ENCODE data around the gene ATP13A4.

DNA sequence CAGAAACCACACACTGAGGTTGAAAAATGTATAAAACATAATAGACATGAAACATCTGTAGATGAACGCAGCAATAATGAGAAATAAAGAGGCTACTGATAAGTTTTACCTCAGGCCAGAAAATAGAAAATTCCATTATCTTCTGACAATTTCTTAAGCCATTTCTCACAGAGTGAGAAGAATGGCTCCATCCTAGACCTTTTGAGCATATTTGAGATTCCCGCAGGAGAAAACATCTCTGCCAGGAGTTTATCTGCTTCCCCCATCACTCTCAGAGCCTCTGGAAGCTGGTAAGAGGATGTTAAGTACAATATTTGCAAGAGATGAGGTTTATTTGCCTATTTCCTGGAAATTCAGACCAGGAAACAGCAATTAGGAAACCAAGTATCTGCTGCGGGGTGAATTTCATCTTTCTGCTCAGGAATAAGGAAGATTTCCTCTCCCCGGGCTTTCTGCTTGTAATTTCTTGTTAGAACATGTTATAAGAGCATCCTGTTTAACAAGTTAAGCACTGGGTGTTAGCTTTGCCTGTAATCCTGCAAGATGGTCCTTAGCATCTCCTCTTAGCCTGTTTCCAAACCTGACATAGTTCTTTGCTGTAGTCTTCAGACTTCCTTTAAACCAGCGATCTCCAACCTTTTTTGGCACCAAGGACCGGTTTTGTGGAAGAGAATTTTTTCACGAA, 54.8 kb downstream of the ATP13A4 start:
- no peak for TF ChIP-seq EZH2 (IDR thresholded peaks at IDR 0.05; ENCODE audit: low read length)
- TF ChIP-seq, protein P1, sequence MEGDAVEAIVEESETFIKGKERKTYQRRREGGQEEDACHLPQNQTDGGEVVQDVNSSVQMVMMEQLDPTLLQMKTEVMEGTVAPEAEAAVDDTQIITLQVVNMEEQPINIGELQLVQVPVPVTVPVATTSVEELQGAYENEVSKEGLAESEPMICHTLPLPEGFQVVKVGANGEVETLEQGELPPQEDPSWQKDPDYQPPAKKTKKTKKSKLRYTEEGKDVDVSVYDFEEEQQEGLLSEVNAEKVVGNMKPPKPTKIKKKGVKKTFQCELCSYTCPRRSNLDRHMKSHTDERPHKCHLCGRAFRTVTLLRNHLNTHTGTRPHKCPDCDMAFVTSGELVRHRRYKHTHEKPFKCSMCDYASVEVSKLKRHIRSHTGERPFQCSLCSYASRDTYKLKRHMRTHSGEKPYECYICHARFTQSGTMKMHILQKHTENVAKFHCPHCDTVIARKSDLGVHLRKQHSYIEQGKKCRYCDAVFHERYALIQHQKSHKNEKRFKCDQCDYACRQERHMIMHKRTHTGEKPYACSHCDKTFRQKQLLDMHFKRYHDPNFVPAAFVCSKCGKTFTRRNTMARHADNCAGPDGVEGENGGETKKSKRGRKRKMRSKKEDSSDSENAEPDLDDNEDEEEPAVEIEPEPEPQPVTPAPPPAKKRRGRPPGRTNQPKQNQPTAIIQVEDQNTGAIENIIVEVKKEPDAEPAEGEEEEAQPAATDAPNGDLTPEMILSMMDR (optimal IDR thresholded peaks at IDR 0.05 in 1 of 3, IDR thresholded peaks at IDR 0.05 in 1 of 3, conservative IDR thresholded peaks at IDR 0.05 in 1 of 3; ENCODE audit: extremely low read depth in 1 of 3, insufficient read depth in 2 of 3, low read length in 3 of 3): no peak

Measured in keratinocyte (primary cell).